WI38 (cell line): ENCODE measurements around the gene RASA2.

Experiments used
- H3K4me3 ChIP-seq: 2 replicates; pipeline ENCODE4 v1.5.1; 2011; ENCODE audit warnings: low read depth, mild to moderate bottlenecking, control low read depth, low read length
- TF ChIP-seq, protein P1 (sequence below): IDR thresholded peaks from 2 replicates; pipeline ENCODE4 v1.5.1; 2012; ENCODE audit warnings: low read depth, mild to moderate bottlenecking, control low read depth, low read length

Gene RASA2

DNA sequence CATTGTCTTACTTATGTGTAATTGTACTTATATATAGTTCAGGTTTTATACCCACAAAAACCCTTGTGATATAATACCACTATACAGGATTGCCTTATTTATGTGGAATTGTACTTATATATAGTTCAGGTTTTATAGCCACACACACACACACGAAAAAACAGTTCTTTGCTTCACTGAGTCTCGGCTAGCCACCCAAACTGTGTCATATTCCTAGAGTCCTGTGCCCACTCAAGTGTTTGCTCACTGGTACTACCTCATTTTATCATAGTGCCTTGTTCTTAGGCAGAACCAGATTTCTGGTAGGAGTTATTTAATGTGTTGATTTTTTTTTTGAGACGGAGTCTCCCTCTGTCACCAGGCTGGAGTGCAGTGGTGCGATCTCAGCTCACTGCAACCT lies 12.5 kb downstream of the RASA2 start:
- no peak overlapping the region for H3K4me3 ChIP-seq
- TF ChIP-seq, protein P1, sequence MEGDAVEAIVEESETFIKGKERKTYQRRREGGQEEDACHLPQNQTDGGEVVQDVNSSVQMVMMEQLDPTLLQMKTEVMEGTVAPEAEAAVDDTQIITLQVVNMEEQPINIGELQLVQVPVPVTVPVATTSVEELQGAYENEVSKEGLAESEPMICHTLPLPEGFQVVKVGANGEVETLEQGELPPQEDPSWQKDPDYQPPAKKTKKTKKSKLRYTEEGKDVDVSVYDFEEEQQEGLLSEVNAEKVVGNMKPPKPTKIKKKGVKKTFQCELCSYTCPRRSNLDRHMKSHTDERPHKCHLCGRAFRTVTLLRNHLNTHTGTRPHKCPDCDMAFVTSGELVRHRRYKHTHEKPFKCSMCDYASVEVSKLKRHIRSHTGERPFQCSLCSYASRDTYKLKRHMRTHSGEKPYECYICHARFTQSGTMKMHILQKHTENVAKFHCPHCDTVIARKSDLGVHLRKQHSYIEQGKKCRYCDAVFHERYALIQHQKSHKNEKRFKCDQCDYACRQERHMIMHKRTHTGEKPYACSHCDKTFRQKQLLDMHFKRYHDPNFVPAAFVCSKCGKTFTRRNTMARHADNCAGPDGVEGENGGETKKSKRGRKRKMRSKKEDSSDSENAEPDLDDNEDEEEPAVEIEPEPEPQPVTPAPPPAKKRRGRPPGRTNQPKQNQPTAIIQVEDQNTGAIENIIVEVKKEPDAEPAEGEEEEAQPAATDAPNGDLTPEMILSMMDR: no peak

DNA sequence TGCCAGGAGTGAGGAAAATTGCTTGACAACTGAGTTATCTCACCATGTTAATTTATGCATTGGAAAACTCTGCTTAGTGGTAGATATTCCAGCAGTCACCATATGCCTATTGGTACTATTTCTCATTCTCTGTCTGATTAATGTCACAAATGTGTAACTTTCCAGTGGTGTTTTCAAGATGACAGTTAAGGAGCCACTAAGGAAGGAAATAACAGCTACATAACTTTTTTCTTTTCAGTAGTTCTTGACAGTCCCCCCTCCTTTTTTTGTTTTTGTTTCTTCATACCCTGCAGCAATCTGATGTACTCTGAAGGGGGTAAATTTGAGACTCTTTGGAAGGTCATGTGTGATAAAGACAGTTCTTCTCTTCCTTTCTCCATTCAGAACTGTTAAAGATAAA lies 13.1 kb downstream of the RASA2 start:
- H3K4me3 ChIP-seq: no peak overlapping the region
- TF ChIP-seq, protein P1: no peak

DNA sequence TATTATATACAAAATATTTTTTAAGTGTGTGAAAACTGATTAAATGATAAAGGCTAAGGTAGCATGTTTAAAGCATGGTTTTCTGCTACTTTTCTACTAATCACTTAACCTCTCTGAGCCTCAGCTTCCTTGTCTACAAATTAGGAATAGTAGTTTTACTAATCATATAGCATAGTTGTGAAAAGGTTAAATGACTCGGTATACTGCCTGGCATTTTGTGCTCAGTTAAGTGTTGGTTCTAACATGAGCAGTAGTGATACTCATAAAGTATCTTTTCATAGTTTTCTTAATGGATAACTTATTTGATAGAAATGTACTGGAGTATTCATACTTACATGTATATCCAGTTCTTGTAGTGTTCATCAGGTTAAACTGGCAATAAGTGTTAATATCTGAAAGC lies 13.6 kb downstream of the RASA2 start:
- TF ChIP-seq, protein P1: no peak
- H3K4me3 ChIP-seq: no peak overlapping the region

DNA sequence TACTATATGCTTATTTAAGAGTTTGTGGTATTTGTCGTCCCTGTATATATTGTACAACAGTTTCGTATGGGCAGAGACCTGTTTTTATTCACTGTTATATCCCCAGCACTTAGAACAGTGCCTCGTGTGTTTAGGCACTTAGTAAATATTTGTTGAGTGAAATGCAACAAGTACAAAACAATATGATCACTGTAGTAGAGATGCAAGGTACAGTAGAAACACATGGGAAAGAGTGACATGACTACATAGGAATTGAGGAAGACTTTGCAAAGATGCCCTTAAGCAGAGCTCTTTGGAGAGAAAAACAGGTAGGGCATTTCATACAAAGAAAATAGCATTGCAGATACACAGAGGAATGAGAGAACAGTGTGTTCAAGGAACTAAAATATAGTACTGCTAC lies 18.3 kb downstream of the RASA2 start:
- H3K4me3 ChIP-seq: no peak overlapping the region
- TF ChIP-seq, protein P1: no peak

DNA sequence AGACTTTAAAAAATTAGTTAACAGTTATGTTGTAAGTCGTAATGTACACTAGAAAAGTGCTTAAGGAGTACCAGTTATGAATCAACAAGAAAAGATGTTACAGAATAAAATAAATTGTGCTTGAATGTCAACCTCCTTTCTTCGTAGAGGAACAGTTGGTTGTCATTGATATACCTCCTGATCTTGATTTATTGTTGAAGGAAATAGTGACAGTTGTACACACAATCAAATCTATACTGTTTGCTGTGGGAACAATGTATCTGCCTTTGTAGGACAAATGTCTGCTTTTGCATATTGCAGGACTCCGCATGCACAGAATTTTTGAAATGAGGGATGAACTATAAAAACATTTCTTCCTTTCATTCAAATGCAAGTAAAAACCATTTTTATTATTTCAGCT lies 19.2 kb downstream of the RASA2 start:
- no peak overlapping the region for H3K4me3 ChIP-seq
- TF ChIP-seq, protein P1: no peak

DNA sequence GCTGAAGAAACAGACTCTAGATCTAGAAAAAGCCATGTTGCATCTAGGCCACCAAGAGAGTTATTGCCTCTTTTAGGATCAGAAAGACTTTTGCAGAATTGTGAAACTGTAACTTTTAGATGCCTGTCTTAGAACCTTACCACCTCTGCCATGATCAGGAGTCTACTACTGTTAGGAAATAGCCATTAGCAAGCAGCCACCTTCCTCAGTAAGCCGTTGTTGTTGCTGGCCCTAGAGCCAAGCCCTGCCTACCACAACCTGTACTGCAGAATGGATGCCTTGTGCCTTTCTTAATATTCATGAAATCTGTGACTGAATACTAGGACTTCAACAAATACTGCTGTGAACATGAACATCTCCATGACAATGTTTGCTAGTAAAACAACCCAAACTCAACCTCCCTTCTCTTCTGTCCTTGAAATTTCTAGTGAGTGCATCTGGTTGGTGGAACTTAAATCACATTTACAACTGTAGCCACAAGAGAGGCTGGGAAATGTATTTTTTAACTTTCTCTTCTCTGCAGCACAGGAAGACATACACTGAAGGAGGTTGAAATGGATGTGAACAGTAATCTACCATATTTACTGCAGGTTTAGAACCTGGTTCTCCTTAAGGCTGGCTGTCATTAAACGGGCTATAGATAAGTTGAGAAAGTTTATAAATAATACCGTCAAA lies 20.7 kb downstream of the RASA2 start:
- no peak overlapping the region for H3K4me3 ChIP-seq
- TF ChIP-seq, protein P1: no peak

DNA sequence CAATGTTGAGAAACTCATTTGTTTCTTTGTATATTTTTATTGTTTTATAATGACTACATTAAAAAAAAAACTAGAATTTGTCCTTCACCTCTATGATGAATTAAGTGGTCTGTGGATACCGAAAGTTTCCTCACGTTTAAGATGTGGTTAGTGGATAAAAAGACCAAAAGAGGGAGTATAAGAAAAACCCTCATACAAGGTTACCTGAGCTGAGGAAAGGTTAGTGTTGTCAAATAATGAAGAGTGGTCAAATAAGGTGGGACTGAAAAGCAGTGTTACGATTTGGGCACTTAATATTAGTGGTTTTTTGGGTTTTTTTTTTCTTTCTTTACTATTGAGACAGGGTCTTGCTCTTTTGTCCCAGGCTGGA lies 21.2 kb downstream of the RASA2 start:
- no peak overlapping the region for H3K4me3 ChIP-seq
- TF ChIP-seq, protein P1: no peak
